C4-2B (cell line): ENCODE data around the gene IHH.

ENCODE experiments used
- H3K27ac ChIP-seq: fragments of 450-650 bp; 2 replicates; pipeline ENCODE4 v1.5.1; 2017
- CTCF ChIP-seq: fragments of 450-650 bp; conservative IDR thresholded peaks from 2 replicates; pipeline ENCODE4 v1.5.1; 2017; ENCODE audit warnings: mild to moderate bottlenecking
- ZFX ChIP-seq: fragments of 450-650 bp; IDR thresholded peaks from 2 replicates; pipeline ENCODE4 v1.6.1; 2017

The IHH gene

GRCh38 chr2:219049282-219049681, 11.4 kb downstream of the IHH start:
- no peak overlapping the region for H3K27ac ChIP-seq
- TF ChIP-seq ZFX: no peak
- TF ChIP-seq CTCF: no peak

- H3K27ac ChIP-seq: no peak overlapping the region
- TF ChIP-seq ZFX (no peak), CTCF (no peak)
Observed at GRCh38 chr2:219045937-219046550, 14.7 kb downstream of the IHH start.

GRCh38 chr2:219042750-219043149, 18.0 kb downstream of the IHH start:
- TF ChIP-seq CTCF (no peak), ZFX (no peak)

GRCh38 chr2:219042157-219042556, 18.6 kb downstream of the IHH start:
- H3K27ac ChIP-seq: no peak overlapping the region
- TF ChIP-seq CTCF (no peak), ZFX (no peak)

More at GRCh38 chr2:219042750-219043149, 18.0 kb downstream of the IHH start:
- H3K27ac ChIP-seq: no peak overlapping the region

GRCh38 chr2:219041252-219041651, 19.5 kb downstream of the IHH start, which contains the start of gene CFAP65:
CFAP65 (minus strand) TSS chr2:219041516; CDS start chr2:219039048, 2,468 bp downstream.
- H3K27ac ChIP-seq: no peak within 1 kb of the TSS
- TF ChIP-seq CTCF: no peak

- no peak overlapping the region for H3K27ac ChIP-seq
- no peak for TF ChIP-seq CTCF
- no peak for TF ChIP-seq ZFX
Observed at GRCh38 chr2:219038600-219038999, 22.1 kb downstream of the IHH start.

GRCh38 chr2:219037783-219038499, 22.8 kb downstream of the IHH start:
- no peak for TF ChIP-seq CTCF
- no peak for TF ChIP-seq ZFX
- H3K27ac ChIP-seq: no peak overlapping the region
